NOMO-1 treated with dmso at 0.1 percent for 144 hours (cell line): ENCODE results near the gene EGFL7.
"Not testable (repeated sequence)": the region's sequence is repeated elsewhere in the genome, so short reads cannot be mapped to it uniquely, and the experiment has no call there.

Experiments
- DNase-seq: peaks from one replicate; lab custom pipeline; 2025; ENCODE audit not compliant: unreplicated experiment; lab: John Stamatoyannopoulos, UW

The EGFL7 gene

GRCh38 chr9:136624184-136624951, 38.3 kb upstream of the EGFL7 start:
- no peak for DNase-seq

GRCh38 chr9:136625101-136626065, 37.3 kb upstream of the EGFL7 start:
- no peak for DNase-seq

- no peak for DNase-seq
Measured at GRCh38 chr9:136626066-136626725, 36.5 kb upstream of the EGFL7 start.

GRCh38 chr9:136626740-136627642, 35.7 kb upstream of the EGFL7 start:
- DNase-seq, result no peak

- no peak for DNase-seq
Measured at GRCh38 chr9:136627703-136628102, 35.0 kb upstream of the EGFL7 start.

- DNase-seq, result no peak
Measured at GRCh38 chr9:136628268-136628667, 34.4 kb upstream of the EGFL7 start.

- DNase-seq, result no peak
Measured at GRCh38 chr9:136629001-136629878, 33.5 kb upstream of the EGFL7 start.

GRCh38 chr9:136629879-136630661, 32.6 kb upstream of the EGFL7 start:
- DNase-seq, result peak; percentile 71

GRCh38 chr9:136630662-136630992, 32.1 kb upstream of the EGFL7 start:
- DNase-seq, result no peak

GRCh38 chr9:136631038-136632000, 31.4 kb upstream of the EGFL7 start:
- DNase-seq, result peak; percentile 81

- not testable (repeated sequence) for DNase-seq
Measured at GRCh38 chr9:136632072-136632471, 30.6 kb upstream of the EGFL7 start.

- DNase-seq, result not testable (repeated sequence)
Measured at GRCh38 chr9:136632491-136633106, 30.1 kb upstream of the EGFL7 start.

GRCh38 chr9:136634904-136635303, 27.8 kb upstream of the EGFL7 start:
- no peak for DNase-seq

- no peak for DNase-seq
Measured at GRCh38 chr9:136640171-136641111, 22.3 kb upstream of the EGFL7 start.

GRCh38 chr9:136642439-136642921, 20.2 kb upstream of the EGFL7 start:
- DNase-seq, result no peak
